ENCODE data around the gene DNAJC17.

Gene DNAJC17

GRCh38 chr15:40743485-40743901, 63.8 kb downstream of the DNAJC17 start:
- no peak for DNase-seq (ENCODE audit: low read depth in 3 of 3)

DNA sequence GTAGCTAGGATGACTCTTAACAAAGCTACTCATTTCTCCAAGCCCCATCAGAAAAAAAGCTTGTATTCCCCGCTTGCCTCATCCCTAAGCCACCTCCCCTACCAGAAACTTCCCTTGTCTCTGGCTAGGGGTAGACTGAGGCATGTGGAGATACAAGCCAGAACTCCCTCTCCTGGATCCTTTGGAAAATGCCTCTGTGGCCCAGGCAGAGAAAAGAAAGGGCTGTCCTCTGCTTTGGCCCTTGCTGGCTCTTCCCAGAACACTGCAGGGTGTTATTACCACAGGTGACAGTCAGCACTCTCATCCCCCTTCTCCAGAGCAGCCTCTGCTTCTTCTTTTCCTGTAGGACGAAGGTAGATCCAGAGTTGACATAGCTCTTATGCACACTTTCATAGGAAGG, 67.4 kb downstream of the DNAJC17 start:
- DNase-seq (ENCODE audit: low read depth in 3 of 3) = no peak

DNA sequence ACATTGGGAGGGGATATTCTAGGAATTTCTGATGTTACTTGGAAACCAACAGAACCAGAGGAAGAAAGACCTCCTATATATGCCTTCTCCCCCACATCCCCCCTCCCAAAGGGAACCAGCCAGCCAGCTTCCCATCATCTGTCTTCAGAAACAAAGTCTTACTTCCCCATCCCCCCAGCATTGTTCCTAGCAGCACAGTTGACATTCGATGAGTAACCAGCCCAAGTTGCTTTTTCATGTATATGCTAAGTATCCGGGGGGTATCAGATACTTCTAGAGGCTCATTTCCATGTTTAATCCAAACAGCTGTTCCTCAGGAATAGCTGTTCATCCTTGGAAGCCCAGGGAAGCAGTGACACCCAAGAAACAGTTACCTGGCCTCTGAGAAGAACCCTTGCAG, 68.2 kb downstream of the DNAJC17 start:
- no peak for DNase-seq (ENCODE audit: low read depth in 3 of 3)

- DNase-seq (ENCODE audit: low read depth in 3 of 3) = no peak
These were observed 70.2 kb downstream of the DNAJC17 start for GRCh38 chr15:40737048-40737447.

DNA sequence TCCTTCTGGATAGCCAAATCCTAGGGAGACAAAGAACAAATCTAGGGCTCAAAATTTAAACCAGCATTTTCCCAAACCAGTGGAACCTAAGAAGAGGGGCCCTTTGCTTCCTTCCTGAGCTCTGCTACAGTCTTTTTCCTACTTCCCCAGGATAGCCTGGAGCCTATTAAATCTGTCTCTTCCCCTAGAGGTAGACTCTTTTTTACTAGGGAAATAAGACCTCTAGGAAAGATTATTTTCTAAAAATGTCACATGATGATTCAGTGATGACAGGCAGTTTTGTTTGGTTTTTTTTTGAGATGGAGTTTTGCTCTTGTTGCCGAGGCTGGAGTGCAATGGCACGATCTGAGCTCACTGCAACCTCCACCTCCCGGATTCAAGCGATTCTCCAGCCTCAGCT, 70.7 kb downstream of the DNAJC17 start:
- no peak for DNase-seq (ENCODE audit: low read depth in 3 of 3)

GRCh38 chr15:40731034-40731433, 76.2 kb downstream of the DNAJC17 start:
- no peak for DNase-seq (ENCODE audit: low read depth in 3 of 3)

DNA sequence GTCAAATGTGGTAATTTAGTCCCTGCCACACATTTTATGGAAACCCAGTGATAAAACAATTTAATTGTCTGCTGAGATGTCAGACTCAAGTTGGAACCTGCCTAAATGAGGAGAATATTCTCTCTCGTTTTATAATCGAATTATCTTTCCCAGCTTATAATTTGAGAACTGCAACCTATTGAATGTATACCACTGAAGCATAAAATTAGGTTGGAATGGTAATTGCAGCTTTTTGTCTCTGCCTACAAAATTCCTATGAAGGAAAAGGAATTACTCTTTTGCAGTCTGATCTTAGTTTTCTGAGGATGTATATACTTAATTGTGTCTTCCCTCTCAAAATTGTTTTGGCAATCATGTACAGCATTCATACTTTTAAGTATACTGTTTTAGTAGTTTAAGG, 83.4 kb downstream of the DNAJC17 start:
- DNase-seq (ENCODE audit: low read depth in 3 of 3) = no peak

- no peak for DNase-seq (ENCODE audit: low read depth in 3 of 3)
These were observed 84.3 kb downstream of the DNAJC17 start for GRCh38 chr15:40722934-40723333.

- DNase-seq (ENCODE audit: low read depth in 3 of 3) = no peak
These were observed 84.9 kb downstream of the DNAJC17 start for GRCh38 chr15:40722354-40722753.

DNA sequence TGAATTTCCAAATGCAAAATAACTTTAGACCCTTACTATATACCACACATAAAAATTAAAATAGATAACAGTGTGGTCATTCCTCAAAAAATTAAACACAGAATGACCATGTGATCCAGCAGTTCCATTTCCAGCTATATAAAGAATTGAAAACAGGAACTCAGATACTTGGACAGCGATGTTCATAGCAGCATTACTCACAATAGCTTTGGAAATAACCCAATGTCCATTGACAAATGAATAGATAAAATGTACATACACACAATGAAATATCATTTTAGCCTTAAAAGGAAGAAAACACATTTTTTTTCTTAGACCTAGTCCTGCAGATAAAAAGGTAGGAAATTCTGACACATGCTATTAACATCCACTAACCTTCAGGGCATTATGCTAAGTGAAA, 85.6 kb downstream of the DNAJC17 start:
- no peak for DNase-seq (ENCODE audit: low read depth in 3 of 3)

- no peak for DNase-seq (ENCODE audit: low read depth in 3 of 3)
These were observed 91.1 kb downstream of the DNAJC17 start for GRCh38 chr15:40716165-40716564.
